HG03095 (cell line): Measurements from ENCODE around the gene KCNH2.

ENCODE experiments used
- ATAC-seq: cut with Tn5 transposase; IDR thresholded peaks from one replicate; pipeline ENCODE4 v1.9.1; 2021; ENCODE audit warnings: moderate library complexity; ENCODE audit not compliant: unreplicated experiment

KCNH2 gene

DNA sequence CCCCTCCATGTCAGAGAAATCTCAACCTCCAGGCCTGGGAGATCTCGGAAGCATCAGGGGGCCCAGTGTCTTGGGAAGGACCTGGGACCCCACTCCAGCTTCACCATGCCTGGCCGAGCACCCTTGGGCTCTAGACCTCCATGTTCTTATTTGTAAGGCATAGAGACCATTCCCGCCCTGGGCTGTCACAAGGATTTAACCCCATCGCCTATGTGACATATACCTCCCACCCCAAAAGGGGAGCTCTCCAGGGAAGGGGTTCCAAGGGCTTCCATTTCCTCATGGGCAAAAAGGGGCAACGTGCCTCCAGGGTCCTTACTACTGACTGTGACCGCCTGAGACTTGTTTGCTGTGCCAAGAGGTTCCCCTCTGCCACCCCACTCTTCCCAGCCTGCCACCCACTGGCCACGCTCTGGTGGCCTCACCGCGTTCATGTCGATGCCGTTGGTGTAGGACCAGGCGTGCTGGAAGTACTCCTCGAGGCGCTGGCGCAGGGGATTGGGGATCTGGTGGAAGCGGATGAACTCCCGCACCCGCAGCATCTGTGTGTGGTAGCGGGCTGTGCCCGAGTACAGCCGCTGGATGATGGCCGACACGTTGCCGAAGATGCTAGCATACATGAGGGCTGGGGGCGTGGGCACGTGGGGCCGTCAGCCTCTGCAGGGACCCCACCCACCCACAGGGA is 27.5 kb downstream of the KCNH2 start:
- no peak for ATAC-seq

DNA sequence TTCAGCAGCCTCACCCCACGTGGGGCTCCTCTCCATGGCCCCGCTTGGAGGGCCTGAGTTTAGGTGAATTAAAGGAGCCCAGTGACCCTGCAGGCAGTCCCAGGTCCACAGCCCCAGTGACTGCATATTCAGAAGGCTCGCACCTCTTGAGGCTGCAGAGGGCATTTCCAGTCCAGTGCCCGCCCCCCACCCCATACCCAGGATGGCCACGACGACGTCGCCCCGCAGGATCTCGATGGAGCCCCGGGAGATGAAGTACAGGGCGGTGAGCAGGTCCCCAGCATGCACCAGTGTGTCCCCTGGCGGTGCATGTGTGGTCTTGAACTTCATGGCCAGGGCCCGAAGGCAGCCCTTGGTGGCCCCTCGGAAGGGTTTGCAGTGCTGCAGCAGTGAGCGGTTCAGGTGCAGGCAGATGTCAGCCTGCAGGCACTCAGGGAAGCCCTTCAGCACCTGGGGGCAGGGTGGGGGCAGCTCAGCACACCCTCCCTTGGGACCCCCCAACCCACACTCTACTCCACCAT is 28.1 kb downstream of the KCNH2 start:
- ATAC-seq: no peak

DNA sequence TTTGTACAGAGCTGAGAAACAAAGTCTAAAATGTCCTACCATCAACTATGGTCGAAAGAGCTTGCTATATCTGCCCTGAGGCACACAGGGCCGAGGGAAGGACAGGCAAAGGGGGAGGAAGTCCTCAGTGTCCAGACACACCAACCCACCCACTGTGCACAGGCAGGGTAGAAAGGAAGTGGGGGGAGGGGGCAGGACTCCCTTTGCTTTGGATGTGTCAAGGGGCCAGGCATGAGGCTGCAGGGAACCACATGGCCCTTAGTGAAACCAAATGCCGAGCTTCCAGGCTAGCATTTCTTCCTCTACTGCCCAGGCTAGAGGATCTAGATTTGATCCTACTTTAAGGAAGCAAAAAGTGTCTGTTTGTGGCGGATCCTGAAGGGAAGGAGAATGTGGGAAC is 28.6 kb downstream of the KCNH2 start:
- no peak for ATAC-seq

DNA sequence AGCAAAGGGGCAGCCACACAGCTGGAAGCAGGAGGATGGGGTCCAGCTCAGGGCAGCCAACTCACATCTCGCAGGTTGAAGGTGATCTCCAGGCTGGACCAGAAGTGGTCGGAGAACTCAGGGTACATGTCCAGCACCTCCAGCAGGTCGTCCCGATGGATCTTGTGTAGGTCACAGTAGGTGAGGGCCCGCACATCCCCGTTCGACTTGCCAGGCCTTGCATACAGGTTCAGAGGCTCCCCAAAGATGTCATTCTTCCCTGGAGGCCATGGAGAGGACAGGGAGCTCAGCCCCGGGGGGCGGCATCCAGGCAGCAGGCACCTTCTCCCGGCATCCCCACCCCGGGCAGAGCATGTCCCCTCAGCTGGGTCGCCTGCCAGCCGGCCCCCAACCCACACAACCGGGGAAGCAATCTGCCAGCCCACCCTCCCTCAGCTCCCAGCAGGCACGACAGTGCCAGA is 29.3 kb downstream of the KCNH2 start:
- no peak for ATAC-seq

DNA sequence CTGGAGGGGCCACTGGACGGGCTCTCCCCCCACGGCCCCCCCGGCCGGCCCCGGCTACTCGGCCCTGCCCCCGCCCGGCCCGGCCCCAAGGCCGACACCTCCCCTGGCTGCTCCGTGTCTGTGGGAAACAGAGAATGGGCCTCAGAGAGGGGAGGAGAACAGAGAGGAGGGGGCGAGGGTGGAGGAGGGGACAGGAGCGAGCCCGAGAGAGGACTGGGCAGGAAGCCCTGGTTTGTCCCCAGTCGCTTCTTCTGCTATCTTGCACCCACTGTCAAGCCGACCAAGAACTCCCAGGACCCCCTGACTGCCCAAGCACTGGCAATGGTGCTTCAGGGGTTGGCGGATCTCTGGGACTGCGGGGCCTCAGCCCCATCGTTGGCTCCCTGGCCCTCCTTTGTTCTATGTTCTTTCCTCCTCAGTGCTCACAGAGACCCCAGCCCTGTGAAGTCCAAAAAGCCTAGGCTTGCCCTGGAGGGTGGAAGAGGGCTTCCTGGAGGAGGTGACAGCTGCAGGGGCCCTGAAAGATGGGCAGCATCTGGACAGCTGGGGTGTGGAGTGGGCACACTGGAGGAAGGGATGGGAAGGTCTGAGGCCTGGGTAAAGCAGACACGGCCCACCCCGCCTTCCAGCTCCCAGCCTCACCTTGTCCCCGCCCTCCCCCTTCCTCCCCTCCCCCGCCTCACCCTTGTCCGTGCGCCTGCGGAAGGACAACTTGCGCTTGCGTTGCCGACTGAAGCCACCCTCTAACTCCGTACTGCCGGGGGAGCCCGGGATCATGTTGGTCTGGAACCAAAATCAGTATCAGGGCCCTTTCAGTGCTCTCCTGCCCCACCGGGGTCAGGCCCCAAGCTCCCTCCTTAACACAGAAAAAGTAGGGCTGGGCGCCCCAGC is 30.1 kb downstream of the KCNH2 start:
- ATAC-seq: no peak

DNA sequence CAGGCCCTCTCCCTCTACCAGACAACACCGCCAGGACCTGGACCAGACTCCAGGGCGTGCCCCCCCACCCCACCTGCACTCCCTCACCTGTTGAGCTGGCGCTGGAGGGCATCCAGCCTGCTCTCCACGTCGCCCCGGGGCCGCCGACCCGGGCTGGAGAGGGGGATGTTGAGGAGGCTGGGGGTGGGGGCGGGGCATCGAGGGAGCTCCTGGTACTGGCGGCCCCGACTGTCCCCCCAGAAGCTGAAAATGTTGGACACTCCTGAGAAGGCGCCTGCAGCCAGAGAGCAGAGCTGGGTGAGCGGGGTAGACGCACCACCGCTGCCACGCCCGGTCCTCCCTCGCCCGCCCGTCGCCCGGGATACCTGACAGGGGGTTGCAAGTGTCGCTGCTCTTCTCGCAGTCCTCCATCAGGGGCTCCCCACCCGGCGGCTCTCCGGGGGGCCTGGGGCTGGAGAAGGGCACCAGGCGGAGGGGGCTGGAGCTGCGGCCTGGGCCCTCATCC is 30.8 kb downstream of the KCNH2 start:
- ATAC-seq: no peak

DNA sequence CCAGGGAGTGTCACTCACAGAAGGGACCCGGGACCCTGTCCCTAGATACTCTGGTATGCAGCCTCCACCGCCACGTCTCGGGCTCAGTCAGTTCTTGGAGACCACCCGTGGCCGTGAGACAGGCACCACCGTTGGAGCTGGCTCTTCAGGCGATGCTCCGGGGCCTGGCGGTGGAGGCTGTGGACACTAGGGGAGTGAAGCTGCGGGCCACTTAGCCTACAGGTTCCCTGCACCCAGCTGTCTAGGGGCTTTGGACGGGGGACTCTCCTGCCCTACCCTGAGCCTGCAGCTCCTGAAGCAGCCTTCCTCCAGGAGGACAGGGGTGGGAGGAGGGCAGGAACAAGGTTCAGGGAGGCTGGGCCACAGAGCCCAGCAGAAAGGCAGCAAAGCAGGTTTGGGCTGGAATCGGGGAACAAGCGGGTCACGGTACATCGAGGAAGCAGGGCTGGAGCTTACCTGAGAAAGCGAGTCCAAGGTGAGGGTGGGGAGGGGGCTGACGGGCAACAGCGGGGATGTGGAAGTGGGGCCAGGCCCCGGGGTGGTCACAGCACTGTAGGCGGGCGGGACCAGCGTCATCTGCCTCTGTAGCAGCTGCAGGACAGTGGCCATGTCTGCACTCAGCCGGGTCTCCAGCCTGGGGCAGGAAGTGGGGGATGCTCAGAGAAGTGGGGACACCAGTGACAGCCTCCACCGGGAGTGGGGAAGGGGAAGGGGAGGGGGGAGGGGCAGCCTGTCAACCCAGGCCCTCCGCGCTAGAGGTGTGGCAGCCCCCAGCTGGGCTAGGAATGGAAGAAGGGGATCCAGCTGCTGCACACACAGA is 31.5 kb downstream of the KCNH2 start:
- ATAC-seq: no peak

DNA sequence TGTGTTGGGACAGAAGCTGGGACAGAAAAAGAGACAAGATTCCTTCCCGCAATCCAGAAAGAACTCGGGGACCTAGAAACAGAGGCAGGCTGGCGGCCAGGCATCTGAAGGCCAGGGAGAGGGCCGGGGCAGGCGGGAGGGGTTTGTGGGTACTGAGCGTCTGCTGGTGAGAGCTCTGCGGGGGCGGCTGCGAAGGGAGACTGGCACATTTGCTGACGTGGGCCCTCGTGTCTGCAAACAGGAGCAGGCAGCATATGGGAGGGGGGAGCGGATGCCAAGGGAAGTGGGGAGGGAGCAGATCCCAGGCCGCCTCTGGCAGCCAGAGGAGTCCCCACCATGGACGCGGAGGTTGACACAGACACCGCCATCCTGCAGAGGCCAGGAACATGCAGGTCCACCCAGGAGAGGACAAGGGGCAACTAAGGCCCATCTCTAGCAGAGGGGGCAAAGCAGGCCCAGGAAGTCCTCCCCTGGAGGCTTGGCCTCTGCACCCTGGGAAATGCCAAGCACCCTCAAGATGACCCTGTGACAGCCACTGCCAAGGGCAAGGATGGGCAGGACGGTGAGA is 32.2 kb downstream of the KCNH2 start:
- no peak for ATAC-seq

DNA sequence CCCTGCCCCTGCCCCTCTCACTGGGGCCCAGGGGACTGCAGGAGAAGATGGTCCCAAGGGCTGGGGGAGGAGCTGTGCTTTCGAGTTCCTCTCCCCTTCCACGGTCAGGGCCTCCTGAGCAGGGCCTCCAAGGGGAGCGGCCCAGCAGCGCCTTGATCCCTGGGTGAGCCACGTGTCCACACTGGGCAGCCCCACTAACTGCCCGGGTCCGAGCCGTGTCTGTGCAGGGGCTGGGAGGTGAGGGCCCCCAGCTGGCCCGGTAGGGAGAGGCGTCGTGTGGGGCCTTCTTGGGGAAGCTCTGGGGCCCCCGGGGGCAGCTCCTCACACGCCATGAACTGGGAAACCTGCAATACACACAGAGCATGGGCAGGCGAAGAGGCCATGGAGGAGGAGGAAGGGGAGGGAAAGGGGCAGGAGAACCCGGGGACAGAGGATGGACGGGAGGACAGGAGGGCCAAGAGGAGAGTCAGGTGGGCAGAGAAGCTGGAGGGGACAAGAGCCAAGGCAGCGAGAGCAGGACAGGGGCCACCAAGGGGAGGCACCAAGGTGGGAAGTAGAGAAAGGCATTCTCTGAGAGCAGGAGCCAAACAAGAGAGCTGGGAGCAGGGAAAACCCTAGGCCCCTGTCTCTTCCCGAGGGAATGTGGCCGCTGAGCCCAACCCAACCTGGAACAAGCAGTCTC is 32.8 kb downstream of the KCNH2 start:
- no peak for ATAC-seq

DNA sequence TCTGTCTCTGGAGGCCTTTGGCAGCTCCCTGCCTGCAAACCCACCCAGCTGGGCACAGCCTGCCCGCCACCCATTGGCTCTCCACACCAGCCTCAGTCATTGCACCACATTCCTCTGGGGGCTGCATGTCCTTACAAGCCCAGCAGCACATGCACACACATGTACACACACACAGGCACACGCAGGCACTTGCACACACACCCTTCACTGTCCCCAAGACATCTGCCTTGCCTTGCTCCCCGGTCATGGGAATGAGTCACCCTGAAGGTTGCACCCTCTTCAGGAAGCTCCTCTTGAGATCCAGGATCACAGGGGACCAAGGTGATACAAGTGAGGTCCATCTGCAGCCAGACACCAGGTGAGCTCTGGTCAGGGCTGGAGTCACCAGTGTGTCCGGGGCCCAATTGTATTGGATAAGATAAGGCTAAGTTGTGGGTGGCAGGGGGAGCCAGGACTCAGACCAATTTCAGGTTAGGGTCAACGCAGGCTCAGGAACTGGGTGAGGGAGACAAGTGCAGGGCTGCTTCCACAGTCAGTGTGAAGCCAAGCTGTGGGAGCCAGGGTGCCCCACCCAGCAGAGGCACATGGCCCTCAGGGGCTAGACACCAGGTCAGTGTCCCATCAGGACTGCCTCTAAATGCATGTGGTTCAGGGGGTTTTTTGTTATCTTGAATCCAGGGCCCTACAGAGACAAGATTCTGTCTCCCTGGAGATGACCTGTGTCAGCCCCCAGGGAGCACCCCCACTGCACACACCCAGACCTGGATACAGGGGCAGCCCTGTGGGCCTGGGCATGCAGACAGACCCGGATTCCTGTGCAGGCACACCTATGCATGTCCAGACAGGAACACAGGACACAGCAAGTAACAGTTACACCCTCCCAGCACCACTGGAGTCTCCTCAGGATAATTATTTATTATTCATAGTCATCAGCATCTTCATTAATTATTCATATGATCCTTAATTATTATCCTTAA is 33.8 kb downstream of the KCNH2 start:
- no peak for ATAC-seq

DNA sequence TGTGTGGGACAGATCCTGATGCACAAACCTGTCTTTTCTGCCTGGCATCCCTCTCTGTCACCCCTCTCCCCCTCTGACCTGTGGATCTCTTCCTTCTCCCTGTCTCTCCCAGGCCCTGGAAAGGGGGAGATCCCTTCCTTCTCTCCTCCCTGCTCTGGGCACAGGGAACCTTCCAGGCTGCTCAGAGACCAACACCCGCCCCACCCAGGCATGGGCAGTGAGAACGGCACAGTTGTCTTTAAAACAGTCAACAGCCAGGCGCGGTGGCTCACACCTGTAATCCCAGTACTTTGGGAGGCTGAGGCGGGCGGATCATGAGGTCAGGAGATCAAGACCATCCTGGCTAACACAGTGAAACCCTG is 34.7 kb downstream of the KCNH2 start:
- ATAC-seq: no peak

DNA sequence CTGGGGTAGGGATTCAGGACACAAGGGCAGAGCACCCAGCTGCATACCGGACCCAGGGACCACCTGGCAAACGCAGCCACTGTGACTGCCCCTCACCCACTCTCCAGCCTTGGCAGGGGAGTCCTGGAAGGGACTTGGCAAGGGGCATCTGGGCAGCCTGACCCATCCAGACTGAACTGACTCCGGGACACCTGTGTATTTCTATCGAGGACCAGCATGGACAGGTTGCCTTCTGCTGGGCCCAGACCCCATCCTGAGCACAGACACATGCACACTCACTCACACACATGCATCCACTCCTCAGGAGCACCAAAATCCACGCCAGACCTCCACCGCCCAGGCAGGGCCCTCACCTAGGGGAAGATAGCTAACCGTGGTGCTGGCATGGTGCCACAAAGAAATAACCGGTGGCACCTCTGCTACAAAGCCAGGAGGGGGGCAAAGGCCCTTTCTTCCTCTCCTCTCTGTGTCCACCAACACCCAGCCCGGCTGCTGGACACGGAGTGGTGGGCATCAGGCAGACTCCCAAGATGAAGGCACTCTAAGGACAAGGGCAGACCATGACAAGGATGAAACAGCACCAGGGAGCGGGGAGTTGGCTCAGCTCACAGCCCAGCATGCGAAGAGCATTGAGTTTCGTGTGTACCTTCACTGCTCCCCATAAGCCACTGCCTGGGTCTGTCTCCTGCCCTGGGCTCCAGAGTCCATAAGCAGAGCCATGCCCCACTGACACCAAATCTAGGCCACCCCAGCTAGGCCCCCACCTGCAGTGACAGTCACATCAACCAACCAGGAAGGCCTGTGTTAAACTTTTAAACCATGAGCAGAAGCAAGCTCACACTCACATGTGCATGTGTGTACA is 35.3 kb downstream of the KCNH2 start:
- ATAC-seq: no peak

DNA sequence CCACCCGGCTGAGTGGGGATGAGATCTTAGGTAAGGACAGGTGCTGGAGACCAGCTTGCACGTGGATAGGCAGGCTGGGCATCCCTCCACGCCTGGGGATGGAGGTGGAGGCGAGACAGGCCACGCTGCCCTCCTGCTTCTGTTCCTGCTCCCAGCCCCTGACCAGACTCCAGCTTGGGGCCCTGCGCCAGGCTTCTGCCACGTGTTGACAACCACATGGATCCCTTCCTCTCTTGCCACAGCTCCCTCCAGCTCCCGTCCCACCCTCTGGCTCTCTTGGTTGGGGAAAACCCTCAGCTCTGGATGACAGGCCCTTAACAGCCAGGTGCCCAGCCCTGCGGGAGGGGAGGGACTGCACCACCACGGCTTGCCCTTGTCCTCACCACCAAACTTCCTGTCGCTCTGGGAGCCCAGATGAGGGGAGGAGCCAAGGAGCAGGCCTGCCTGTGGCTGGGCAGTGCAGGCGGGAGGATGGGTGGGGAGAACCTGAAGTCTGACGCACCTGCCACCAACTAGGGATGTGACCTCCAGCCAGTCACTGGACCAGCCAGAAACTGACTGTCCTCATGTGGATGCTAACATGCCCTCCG is 36.0 kb downstream of the KCNH2 start:
- no peak for ATAC-seq

DNA sequence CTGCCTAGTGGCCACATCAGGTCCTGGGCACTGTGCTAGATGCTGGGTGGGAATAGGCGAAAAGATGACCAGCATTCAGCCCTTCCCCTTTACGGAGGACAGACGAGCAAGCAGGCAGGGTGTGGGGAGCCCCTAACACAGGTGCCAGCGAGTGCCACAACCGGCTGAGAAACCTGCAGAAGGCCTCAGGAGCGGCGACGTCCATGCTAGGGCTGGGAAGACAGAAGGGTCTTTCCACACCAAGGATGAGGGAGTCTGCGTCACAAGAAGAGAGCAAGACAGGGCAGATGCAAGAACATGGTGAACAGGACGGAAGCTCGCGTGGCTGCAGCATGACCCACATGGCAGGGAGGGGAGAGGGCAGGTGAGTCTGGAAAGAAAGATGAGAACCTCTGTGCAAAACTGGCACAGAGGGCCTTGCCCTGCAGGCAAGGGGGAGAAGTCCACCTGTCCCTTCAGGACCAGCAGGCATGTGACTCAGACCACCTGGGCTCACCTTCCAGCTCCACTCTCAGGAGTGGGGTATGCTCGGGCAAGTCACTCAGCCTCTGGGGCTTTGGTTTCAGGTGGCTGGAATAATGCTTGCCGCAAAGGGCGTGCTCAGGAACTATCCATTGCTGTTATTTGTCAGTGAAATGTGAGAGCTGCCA is 36.6 kb downstream of the KCNH2 start:
- no peak for ATAC-seq

DNA sequence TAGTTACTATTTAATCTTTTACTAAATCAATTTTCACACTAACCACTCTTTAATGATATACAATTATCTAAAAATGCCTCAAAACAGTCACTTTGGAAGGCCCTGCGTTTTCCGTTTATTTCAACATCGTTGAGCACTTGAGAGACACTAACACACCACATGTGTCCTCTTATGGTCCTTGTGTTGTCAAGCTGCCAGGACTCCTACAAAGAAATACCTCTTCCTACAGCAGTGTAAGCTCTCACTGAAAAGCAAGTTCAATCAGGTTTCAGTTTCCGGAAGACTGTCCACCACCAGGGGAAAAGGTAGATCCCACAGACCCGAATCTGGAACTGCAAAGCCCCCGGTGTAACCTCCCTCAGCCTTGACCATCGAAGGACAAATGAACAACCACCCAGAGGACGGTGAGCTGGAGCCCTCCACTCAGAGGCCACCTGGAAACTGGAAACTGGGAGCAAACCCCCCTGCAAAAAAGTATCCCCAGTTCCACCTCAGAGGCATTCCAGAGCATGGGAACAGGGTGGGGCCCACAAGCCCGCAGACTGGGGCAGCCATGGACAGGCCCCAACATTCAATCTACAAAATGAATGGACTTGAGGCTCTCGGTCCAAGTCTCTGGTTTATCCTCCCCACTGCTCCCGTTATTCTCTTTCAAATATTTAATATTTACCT is 37.6 kb downstream of the KCNH2 start:
- no peak for ATAC-seq

DNA sequence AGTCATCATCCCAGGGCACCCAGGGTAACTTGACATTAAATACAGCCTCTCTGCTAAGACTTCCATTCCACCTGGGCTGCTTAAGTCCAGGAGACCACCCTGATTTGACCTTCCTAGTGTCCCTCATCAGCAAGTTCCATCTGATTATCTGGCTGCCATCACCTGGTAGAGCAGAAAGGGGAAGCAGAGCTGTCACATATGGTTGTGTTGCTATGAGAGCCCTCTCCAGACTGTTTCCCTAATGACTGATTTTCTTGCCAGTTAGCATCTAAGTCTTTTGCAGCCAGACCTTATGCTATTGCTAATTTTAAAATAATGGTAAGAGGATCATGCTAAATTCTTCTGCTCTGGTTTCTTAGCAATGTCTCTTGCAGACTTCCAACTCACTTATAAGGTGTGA is 38.7 kb downstream of the KCNH2 start:
- no peak for ATAC-seq

DNA sequence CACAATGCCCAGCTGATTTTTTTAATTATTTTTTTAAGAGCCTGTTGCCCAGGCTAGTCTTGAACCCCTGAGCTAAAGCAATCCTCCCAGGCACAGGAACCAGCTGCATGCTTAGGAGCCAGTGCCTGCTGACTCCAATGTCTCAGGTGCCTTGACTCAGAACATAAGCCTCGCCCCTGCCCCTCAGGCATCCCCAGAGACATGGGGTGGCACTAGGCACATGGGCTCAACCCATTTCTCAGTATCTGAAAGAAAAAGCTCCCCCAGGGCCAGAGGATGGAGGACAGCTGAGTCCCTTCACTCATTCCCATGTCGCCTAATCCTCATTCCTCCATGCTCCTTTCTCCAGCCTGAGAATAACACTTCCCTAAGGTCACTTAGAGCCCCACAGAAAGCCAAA is 39.1 kb downstream of the KCNH2 start:
- ATAC-seq: no peak
